Right ventricle myocardium inferior (tissue), 1 donor: ENCODE measurements around the gene ZFYVE28. TPM values are rescaled to one million over a fixed set of nuclear protein-coding genes. Genes with fewer than 3 reads are reported as not detected.

Experiments
- ATAC-seq: fragments of 200-7000 bp; cut with Tn5 transposase; one replicate; pipeline ENCODE4 v1.9.1; 2020; ENCODE audit warnings: mild to moderate bottlenecking, moderate library complexity
- DNase-seq: peaks from one replicate; pipeline ENCODE4 v3.0.0; 2021; ENCODE audit errors: missing footprints
- intact Hi-C: fragments of 100-400 bp; cut with DNase I; formaldehyde crosslinking; loops from one replicate; pipeline ENCODE4 v1.11.0; 2022
- total RNA-seq: library from RNA; stranded (reverse); fragmentation: NEBNext Ultra II Directional; extraction: Animal tissue kit (Norgen Biotek cat#: 25700); gene quantifications from one replicate; pipeline ENCODE4 v1.2.1, GENCODE V29; 2021
- donor health status: DM: no; HTN: yes; CAD: no; lungs with severe emphysema.

ZFYVE28 gene
- total RNA-seq, 1 donor from 2014 or later = 6.5 TPM

DNA sequence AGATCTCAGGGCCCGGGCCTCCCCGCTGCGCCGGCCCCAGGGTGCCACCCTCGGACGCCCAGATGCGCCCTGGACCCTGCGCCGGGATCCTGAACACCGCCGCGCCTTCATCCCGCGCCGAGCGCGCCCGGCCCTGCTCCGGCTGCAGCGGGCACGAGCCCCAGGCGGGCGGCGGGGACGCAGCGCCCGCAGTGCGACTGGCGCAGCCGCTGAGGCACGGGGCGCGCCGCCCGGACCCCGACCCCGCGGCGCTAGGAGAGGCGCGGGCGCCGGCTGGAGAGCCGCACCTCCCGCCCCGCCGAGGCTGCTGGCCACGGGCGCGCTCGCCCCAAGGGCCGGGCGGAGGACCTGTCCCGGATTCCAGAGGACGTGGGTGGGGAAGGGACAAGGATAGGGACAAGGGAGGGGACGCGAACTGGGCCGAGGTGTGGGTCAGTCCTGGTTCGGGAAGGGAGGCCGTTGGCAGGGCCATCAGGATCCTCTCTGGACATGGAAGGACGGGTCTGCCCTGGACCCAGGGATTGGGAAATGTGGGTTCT lies 1.1 kb downstream of the ZFYVE28 start:
- intact Hi-C loops = loop anchor here (5.0 kb wide), 2 partner anchors 175 to 545 kb away; partner anchors contain the start of genes GRK4, HAUS3, NOP14 and POLN
- ATAC-seq = no peak

DNA sequence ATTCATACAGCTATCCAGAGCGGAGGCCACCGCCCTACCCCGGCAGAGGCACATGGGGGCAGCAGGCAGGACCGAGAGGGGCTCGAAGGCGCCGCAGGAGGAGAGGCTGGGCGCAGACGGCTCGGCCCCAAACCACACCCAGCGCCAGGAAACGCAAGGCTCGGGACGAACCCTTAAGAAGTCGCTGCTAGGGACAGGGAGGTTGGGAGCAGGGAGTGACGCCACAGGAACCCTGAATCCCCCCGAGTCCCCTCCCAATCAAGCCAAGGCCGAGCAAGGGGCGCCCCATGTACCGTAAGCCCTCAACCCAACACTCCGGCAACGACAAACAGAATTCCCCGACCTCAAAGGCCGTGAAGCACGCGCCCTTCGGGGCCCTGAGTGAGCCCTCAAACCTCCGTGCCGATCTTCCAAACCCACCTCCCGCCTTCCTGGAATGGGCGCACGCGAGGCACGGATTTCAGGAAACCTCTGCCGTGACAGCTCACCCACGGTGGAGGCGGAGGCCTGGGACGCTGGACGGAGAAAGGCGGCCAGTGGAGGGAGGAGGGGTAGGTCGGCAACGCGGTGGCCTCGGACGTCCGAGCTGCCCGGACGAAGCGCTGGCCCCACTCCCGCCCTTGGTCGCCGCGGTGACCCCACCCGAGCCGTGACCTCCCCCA lies 1.8 kb downstream of the ZFYVE28 start:
- intact Hi-C loops = loop anchor here (5.0 kb wide), 2 partner anchors 174 to 546 kb away; partner anchors contain the start of genes GRK4, HAUS3, NOP14 and POLN
- DNase-seq (no peak), ATAC-seq (no peak)

More for the DNA sequence above, 1.1 kb downstream of the ZFYVE28 start:
- DNase-seq = no peak

- ATAC-seq (no peak), DNase-seq (no peak)
- intact Hi-C loops = loop anchor here (5.0 kb wide), 2 partner anchors 174 to 546 kb away; partner anchors contain the start of genes GRK4, HAUS3, NOP14 and POLN
Observed at GRCh38 chr4:2415881-2416563, 2.4 kb downstream of the ZFYVE28 start.

DNA sequence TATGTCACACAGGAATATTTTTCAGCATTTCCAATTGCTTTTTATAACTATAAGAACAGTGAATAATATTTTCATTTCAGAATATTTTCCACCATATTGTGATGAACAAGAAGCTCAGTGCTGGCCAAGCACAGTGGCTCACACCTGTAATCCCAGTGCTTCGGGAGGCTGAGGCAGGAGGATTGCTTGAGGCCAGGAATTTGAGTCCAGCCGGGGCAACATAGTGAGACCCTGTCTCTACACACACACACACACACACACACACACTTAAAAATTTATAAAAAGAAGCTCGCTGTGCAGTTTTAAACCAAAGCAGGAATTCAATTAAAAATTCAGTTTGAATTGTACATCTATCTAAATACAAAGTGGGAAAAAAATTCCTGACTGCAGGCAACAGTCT lies 3.2 kb downstream of the ZFYVE28 start:
- DNase-seq (no peak), ATAC-seq (no peak)
- intact Hi-C loops = loop anchor here (5.0 kb wide), 2 partner anchors 173 to 547 kb away; partner anchors contain the start of genes GRK4, HAUS3, NOP14 and POLN

GRCh38 chr4:2413821-2414610 lies 4.4 kb downstream of the ZFYVE28 start:
- DNase-seq (no peak), ATAC-seq (no peak)
- intact Hi-C loops = loop anchor here (2.0 kb wide), 1 partner anchor 49 kb away; no protein-coding TSS in a partner anchor

DNA sequence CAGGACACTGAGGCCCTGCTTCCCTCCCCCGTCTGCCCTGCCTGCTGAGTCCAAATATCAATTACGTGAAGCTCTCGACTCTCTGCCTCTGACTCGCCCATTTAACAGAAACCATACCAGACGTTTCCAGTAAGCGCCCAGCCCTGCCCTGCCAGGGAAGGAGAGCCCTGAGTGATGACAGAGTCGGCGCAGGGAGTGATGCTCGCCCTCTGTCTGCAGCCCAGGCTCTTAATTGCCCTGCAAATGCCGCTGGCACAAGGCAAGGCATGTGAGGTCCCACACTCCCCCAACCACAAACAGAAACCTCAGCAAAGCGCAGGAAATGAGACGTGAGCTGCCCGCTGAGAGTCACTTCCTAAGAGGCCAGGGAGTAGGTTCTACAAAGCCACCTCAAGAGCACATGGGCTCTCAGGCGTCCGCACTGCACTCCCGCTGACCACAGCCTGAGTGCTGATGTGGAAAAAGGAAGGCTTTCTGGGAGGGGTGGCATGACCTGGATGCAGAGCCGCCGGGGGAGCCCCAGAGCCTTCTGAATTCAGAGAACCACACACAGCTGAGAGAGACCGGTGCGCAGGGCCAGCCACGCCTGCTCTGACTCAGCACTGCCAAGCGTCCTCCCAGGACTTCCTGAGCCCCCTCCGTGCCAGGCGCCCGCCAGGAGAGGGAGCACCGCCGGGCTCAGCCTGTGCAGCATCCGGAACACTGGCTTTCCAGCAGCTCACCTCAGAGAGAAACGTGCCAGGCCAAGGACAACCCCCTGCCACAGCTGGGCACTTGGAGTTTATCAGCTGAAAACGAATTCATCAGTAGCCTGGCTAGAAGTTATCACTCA lies 5.3 kb downstream of the ZFYVE28 start:
- intact Hi-C loops = loop anchor here (2.0 kb wide), 1 partner anchor 50 kb away; no protein-coding TSS in a partner anchor
- ATAC-seq = peak; percentile 90
- DNase-seq = peak; percentile 84

DNA sequence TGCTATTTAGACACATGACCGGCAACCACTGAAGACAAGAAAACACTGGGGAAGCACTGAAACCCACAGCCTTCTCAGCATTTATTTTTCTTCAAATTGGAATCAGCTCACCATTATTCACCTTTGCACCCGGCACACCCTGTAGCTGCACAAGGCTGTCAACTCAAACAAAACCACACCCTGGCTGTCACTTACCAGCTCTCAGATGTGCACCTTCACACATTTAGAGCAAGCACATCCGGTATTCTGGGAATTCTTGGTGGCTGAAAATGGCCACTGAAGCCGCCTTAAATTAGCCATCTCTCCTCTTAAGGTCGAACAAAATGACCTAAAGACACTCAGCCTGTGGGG lies 5.9 kb downstream of the ZFYVE28 start:
- intact Hi-C loops = loop anchor here (2.0 kb wide), 1 partner anchor 50 kb away; no protein-coding TSS in a partner anchor
- no peak for ATAC-seq
- no peak for DNase-seq

GRCh38 chr4:2411786-2412510 lies 6.5 kb downstream of the ZFYVE28 start:
- DNase-seq (no peak), ATAC-seq (no peak)
- intact Hi-C loops = loop anchor here (2.0 kb wide), 1 partner anchor 51 kb away; no protein-coding TSS in a partner anchor

DNA sequence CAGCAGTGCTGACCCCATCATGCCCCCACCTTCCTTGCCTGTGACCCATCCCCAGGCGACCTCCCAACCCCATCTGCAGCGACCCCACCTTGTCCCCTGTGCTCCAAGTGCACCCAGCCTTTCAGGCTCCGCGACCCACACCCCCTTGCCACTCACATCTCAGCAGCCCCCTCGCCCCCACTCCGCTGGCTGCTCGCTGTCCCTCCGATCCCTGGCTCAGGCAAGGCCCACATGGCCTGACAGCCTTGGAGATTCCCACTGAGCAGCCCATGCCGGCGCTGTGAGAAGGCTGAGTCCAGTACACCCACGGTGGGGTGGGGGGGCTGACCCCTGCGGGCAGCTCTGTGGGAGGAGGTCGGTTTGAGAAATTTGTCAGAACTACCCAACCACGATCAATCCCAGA lies 9.1 kb downstream of the ZFYVE28 start:
- intact Hi-C loops = no loop called here
- ATAC-seq (no peak), DNase-seq (no peak)

- DNase-seq (no peak), ATAC-seq (no peak)
- intact Hi-C loops = no loop called here
Observed at GRCh38 chr4:2408976-2409375, 9.5 kb downstream of the ZFYVE28 start.

- no peak for DNase-seq
- intact Hi-C loops = no loop called here
- no peak for ATAC-seq
Observed at GRCh38 chr4:2408401-2408958, 10.0 kb downstream of the ZFYVE28 start.

DNA sequence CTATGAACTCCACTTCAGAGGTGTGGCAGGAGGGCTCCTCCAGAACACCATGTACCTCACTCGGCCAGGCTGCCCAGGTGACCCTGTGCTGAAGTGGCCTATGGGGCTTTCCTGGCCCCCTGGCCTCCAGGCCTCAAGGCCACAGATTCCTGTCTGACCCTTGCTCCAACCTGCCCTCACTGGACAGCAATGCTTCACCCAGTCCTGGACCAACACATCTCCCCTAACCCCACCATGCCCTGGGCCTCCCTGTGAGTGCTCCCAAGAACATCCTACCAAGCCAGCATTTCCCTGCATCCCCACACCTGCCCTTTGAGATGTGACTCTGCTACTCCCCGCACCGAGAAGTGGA lies 10.5 kb downstream of the ZFYVE28 start:
- no peak for DNase-seq
- intact Hi-C loops = no loop called here

DNA sequence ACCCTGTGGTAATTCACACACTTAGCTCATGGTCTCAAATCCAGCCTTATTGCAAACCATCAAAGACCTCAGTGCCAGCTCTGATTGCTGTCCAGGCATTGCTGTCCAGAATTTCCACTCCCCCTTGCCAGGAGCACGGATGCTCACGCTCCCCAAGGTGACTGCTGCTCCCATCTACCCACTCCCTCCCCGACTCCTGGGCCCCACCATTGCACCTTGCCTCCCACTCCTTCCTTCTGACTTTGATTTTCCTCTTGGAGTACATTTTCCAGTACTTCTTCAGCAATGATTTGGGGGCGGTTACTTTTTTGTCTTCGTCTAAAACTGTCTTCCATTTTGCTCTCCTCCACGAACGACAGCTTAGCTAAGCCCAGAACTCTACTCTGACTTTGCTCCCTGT lies 11.5 kb downstream of the ZFYVE28 start:
- no peak for DNase-seq
- no peak for ATAC-seq
- intact Hi-C loops = no loop called here

More for the DNA sequence above, 10.5 kb downstream of the ZFYVE28 start:
- no peak for ATAC-seq

- DNase-seq (no peak), ATAC-seq (no peak)
- intact Hi-C loops = no loop called here
Observed at GRCh38 chr4:2406406-2406805, 12.0 kb downstream of the ZFYVE28 start.

GRCh38 chr4:2402941-2403340 lies 15.5 kb downstream of the ZFYVE28 start:
- intact Hi-C loops = no loop called here
- ATAC-seq (no peak), DNase-seq (no peak)

DNA sequence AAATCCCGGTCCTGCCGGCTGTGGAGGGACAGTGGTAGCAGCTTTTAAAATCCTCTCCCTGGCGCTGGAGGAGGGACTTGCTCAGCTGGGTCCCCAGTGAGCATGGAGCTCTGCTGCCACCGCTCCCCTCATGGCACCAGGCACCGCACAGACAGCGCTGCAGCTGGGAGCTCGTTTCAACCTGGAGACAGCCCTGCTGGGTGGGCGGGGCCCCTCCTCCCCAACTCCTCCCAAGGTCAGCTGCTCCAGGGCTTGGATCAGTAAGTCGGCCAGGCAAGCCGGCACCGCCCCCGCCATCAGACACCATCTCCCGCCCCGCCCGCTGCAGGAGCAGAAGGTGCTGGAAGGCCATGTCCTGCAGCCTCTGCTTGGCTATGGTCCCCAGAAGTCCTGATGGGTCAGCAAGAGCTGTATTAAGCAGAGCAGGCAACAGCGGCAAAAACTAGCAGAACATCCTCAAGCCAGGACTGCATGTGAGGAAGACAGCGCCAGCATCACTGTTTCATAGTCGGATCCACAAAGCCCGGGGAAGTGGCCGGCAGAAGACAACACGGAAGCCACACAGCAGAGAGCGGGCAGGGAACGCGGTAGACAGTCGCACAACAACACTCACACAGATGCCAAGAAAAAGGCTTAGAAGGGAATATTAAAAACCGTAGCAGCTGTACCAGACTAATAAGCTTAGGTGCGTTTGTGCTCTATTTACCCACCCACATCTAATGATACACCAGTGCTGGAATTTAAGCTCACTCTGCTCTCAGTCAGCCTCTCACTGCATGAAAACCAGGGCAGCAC lies 16.2 kb downstream of the ZFYVE28 start:
- intact Hi-C loops = no loop called here
- DNase-seq (peak; percentile 83), ATAC-seq (peak; percentile 79)

DNA sequence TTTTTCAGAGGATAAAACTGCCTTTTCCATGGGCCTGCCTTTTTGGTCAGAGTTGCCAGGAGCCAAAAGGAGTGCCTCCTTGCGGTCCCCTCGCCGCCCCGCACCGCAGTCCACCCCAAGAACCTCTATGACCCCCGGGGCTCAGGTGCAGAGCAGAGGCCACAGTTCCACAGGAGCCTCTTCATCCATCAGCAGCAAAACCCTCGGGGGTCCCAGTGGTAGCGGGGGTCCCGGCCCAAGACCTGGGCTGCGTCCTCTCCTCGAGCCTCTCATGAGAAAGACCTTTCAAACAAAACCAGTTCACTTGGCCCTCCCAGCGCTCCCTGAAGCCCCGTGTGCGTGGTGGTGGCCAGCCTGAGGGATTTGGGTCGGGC lies 16.8 kb downstream of the ZFYVE28 start:
- DNase-seq (no peak), ATAC-seq (no peak)
- intact Hi-C loops = no loop called here
